Fibroblast of villous mesenchyme (primary cell): ENCODE data around the gene HES2. TPM values are rescaled to one million over a fixed set of nuclear protein-coding genes. Genes with fewer than 3 reads are reported as not detected.
A peak's percentile ranks its signal among the peaks of the same experiment; 100 is the strongest.

Experiments
- DNase-seq: peaks from one replicate; pipeline ENCODE4 v3.0.0-alpha.2; 2010; ENCODE audit warnings: low read depth
- H3K4me3 ChIP-seq: 2 replicates; pipeline ENCODE4 v1.5.1; 2011; ENCODE audit warnings: low read depth, mild to moderate bottlenecking, low read length
- total RNA-seq: library from RNA; depleted of rRNA; stranded (reverse); fragments of >200 nt; gene quantifications from 2 replicates; pipeline ENCODE4 v1.2.3, GENCODE V29; 2012
- TF ChIP-seq, protein P1 (sequence below): IDR thresholded peaks from 2 replicates; pipeline ENCODE4 v1.5.1; 2012; ENCODE audit warnings: low read depth, mild to moderate bottlenecking, low read length; ENCODE audit not compliant: insufficient read depth

Gene HES2
- total RNA-seq, 1 donor = 0.43 TPM

DNA sequence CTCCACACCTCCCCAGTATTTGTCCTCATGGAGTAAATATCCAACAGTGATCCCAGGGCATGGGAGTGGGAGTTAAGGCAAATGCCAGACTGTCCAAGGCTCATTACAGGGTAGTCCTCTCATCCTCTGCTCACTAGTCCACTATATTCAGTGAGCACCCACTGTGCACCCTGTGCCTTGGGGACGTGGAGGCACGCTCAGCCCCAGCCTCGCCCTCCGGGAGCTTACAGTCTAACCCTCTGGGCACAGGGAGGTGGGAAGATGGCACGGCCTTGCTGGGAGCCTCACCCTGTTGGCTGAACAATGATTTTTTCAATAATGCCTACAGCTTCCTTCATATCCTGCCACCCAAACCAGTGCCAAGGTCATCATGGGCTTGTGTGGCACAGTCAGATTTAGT is 2.8 kb downstream of the HES2 start:
- no peak overlapping the region for H3K4me3 ChIP-seq
- TF ChIP-seq, protein P1, sequence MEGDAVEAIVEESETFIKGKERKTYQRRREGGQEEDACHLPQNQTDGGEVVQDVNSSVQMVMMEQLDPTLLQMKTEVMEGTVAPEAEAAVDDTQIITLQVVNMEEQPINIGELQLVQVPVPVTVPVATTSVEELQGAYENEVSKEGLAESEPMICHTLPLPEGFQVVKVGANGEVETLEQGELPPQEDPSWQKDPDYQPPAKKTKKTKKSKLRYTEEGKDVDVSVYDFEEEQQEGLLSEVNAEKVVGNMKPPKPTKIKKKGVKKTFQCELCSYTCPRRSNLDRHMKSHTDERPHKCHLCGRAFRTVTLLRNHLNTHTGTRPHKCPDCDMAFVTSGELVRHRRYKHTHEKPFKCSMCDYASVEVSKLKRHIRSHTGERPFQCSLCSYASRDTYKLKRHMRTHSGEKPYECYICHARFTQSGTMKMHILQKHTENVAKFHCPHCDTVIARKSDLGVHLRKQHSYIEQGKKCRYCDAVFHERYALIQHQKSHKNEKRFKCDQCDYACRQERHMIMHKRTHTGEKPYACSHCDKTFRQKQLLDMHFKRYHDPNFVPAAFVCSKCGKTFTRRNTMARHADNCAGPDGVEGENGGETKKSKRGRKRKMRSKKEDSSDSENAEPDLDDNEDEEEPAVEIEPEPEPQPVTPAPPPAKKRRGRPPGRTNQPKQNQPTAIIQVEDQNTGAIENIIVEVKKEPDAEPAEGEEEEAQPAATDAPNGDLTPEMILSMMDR = no peak
- DNase-seq = no peak

DNA sequence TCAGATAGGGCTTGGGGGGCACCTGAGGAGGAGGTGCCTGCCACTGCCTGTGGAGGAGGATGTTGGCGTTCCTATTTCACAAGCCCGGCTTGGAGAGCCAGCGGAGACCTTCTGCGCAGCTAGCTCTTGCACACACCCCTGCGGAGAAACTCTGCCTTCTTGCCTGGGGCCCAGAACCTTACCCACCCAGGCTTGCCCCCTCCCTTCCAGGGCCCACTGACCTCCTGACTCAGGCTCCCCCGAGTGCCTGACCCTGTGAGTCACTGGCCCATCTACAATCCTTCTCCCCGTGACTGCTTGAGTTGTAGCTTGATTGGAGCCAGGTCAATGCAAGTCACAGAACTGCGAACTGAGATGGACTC is 3.4 kb downstream of the HES2 start:
- no peak for DNase-seq
- TF ChIP-seq, protein P1 = no peak
- H3K4me3 ChIP-seq = no peak overlapping the region

DNA sequence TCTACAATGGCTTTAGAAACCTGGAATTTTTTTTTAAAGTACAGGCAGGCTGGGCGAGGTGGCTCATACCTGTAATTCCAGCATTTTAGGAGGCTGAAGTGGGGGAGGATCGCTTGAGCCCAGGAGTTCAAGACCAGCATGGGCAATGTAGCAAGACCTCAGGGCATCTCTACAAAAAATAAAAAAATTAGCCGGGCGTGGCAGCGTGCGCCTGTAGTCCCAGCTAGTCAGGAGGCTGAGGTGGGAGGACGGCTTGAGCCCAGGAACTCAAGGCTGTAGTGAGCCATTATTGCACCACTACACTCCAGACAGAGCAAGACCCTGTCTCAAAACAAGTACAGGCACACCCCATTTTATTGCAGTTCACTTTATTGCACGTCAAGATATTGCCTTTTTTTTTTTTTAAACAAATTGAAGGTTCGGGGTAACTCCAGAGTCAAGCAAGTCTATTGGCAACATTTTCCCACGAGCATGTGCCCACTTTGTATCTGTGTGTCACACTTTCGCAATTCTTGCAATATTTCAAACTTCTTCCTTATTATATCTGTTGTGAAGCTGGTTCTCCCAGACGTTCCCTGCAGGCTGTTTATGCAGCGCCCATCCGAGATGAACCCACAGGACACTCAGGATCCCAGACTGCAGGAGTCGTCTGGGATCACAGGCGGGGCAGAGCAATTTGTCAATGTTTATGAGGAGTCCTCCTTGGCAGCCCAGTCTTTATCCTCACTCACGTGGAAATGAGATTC is 4.7 kb downstream of the HES2 start:
- TF ChIP-seq, protein P1 = no peak
- H3K4me3 ChIP-seq = no peak overlapping the region
- DNase-seq = peak; percentile 47

DNA sequence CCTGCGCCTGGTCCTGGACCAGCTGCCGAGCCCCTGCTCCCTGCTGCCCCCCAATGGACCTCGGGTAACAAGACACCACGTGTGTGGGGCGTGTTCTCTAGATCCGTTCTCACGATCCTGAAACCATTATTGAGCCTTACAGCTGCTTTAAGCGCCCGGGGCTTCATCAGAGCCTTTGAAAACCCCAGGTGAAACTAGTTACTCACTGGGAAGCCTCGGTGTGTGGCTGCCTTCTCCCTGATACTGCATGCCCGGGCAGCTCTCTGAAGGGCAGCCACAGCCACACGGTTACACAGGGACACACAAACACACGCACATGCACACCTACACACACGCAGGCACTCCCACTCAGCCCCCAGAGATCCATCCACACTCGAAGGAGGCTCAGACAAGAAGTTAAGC is 5.3 kb downstream of the HES2 start:
- TF ChIP-seq, protein P1 = peak; percentile 69
- H3K4me3 ChIP-seq = no peak overlapping the region

DNA sequence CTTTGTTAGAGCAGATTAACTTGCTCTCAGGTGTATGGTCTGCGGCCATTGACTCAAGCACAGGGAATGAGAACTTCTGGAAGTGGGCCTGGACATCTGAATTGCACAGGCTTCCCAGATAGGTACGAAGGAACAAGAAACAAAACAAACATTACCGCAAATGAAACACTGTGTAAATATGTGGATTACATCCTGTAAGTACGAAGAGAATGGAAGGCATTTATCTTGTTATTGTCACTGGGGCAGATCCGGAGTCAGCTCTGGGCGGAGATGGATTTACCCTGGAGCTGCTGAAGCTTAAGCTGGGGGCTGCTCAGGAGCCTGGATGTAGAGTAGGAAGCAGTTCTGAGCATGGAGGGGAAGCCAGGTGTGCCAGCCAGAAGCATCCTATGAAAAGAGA is 6.8 kb downstream of the HES2 start:
- TF ChIP-seq, protein P1 = no peak
- no peak for DNase-seq
- H3K4me3 ChIP-seq = no peak overlapping the region

More for the DNA sequence above, 5.3 kb downstream of the HES2 start:
- peak; percentile 63 for DNase-seq

DNA sequence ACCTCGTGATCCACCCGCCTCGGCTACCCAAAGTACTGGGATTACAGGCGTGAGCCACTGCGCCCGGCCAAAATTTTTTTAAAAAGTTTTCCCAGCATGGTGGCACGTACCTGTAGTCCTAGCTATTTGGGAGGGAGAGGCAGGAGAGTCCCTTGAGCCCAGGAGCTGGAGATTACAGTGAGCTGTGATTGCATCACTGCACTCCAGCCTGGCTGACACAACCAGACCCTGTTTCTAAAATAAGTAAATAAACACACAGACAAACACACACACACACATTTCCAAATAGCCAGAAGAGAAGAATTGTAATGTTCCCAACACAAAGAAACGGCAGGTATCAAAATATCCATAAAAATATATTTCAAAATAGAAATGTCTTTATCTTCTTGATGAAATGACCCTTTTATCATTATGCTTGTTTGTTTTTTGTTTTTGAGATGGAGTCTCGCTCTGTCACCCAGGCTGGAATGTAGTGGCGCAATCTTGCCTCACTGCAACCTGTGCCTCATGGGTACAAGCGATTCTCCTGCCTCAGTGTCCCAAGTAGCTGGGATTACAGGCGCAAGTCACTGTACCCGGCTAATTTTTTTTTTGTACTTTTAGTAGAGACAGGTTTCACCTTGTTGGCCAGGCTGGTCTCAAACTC is 9.3 kb downstream of the HES2 start:
- DNase-seq = no peak
- TF ChIP-seq, protein P1 = no peak
- H3K4me3 ChIP-seq = no peak overlapping the region

DNA sequence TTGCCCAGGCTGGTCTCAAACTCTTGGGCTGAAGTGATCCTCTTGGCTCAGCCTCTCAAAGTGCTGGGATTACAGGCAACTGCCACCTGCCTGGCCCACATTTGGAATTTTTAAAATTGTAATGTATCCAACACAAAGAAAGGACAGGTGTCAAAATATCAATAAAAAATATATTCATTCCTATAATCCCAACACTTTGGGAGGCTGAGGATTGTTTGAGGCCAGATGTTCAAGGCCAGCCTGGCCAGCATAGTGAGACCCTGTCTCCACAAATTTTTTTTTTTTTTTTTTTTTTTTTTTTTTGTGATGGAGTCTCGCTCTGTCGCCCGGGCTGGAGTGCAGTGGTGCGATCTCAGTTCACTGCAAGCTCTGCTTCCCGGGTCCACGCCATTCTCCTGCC is 10.0 kb downstream of the HES2 start:
- H3K4me3 ChIP-seq = no peak overlapping the region
- no peak for DNase-seq
- TF ChIP-seq, protein P1 = no peak
